Measurements from ENCODE around the gene CSH1. TPM values are rescaled to one million over a fixed set of nuclear protein-coding genes. Genes with fewer than 3 reads are reported as not detected.
"Not testable (repeated sequence)": the region's sequence is repeated elsewhere in the genome, so short reads cannot be mapped to it uniquely, and the experiment has no call there.

The CSH1 gene
- 10 to 100 TPM in 1 of 2 donors, not detected in 1; 18.1 TPM for total RNA-seq
- polyA plus RNA-seq (ENCODE audit: insufficient read length in 2 of 2) = 1 to 10 TPM; 1.3 to 5.2 TPM
- long read RNA-seq, donor 1, partial matches to known transcripts = 0 of 4 reads
- long read RNA-seq, donor 1, other reads (novel, unspliced or antisense) = 0 of 4 reads
- long read RNA-seq, donor 2, partial matches to known transcripts = 0 of 2 reads
- long read RNA-seq, donor 2, other reads (novel, unspliced or antisense) = 0 of 2 reads
- long read RNA-seq, donor 3 = 0 reads
- long read RNA-seq, donor 4 = 0 reads

DNA sequence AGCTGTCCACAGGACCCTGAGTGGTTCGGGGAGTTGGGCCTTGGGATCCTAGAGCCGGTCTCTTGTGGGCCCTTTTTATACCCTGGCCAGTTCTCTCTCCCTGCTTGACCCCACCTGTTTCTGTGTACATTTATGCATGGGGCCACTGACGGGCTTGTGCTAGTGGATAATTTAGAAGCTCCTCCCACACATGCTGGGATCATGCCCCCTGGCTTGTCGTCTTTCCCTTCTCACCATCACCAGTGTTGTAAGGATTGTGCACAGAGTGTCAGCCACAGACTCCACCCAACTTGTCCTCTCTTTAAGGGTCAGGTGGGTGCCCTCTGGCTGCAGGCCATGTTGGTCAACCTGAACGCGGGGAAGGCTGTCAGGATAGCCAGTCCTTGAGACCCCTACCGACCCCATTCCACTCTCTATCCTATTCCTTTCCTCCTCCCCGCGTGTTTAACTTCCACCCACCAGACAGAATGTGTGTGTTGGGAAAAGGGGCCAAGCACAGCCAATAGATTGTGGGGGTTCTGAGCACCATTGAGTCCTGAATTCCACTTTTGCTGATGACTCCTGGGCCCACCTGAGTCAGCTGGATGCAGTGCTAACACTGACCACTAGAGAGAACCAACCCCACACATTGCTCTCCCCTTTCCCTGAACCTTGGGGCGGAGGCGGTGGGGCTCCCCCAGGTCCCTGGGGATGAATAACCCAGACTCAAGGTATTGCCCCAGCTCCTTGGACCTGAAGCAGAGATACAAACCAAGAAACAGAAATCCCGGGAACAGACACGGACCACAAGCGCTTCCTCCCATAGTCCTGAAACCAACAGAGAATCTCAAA, at the start of gene CSH1:
CSH1 (minus strand) TSS at position 51 of the 831 bp plus-strand sequence. CDS start 63 bp downstream, outside the sequence.
- not testable (repeated sequence) for DNase-seq (ENCODE audit: low read depth in 4 of 6, low spot score in 6 of 6); H3K4me3 ChIP-seq (ENCODE audit: low read depth, low read length)
- WGBS (ENCODE audit: insufficient coverage) = 80% methylated on average over 1 of the region's 14 CpGs

DNA sequence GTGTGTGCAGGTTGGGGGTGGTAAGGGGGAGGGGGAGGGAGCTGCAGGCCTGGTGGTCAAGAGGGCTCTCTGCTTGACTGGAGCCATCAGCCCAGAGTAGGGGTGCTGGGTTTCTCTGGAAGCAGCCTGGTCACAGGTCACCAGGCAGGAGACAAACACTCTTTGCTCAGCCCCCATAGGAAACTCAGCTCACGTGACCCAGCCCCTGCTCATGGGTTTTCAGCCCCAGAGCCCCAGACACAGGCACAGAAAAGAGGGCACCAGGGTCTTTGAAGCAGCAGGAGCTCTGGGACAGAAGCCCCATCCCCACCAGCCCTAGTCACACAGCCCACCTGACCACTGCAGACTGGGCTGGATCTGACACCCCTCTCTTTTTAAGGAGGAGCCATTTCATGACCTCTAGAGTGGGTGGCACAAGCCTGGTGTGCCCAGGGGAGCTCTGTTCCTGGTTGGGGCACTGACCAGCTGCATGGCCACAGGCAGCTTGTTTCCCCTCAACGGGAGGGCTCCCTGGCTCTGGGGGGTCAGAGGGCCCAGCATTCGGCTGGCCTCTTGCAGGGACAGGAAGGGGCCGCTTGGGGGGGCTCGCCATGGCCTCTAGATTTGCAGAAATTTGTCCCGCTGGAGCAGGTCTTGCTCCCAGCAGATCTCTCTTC, 49.5 kb upstream of the CSH1 start:
- no peak for DNase-seq (ENCODE audit: low read depth in 4 of 6, low spot score in 6 of 6)
- WGBS (ENCODE audit: insufficient coverage) = 69% methylated on average over 6 of the region's 6 CpGs

More for the DNA sequence above, at the start of gene CSH1:
- not testable (repeated sequence) for H3K4me1 ChIP-seq (ENCODE audit: control insufficient read depth, insufficient read depth, low read length); H3K27me3 ChIP-seq (ENCODE audit: control insufficient read depth, insufficient read depth, low read length); H3K9me3 ChIP-seq (ENCODE audit: control insufficient read depth, insufficient read depth, low read length); H3K27ac ChIP-seq (ENCODE audit: low read depth, low read length); H3K36me3 ChIP-seq (ENCODE audit: control insufficient read depth, insufficient read depth, low read length)

GRCh38 chr17:63944736-63945499, 48.5 kb upstream of the CSH1 start:
- 94% methylated on average over 13 of the region's 24 CpGs for WGBS (ENCODE audit: insufficient coverage)
- H3K27me3 ChIP-seq (ENCODE audit: control insufficient read depth, insufficient read depth, low read length) = no peaks in the 10 kb centered on the region
- H3K4me3 ChIP-seq (ENCODE audit: low read depth, low read length) = no peak overlapping the region
- H3K27ac ChIP-seq (ENCODE audit: low read depth, low read length) = no peak overlapping the region
- H3K36me3 ChIP-seq (ENCODE audit: control insufficient read depth, insufficient read depth, low read length) = no peaks in the 10 kb centered on the region
- no peak for DNase-seq (ENCODE audit: low read depth in 4 of 6, low spot score in 6 of 6)
- no peaks in the 10 kb centered on the region for H3K9me3 ChIP-seq (ENCODE audit: control insufficient read depth, insufficient read depth, low read length)
- peaks cover 6% of the 10 kb centered on the region for H3K4me1 ChIP-seq (ENCODE audit: control insufficient read depth, insufficient read depth, low read length)

More for the DNA sequence above, 49.5 kb upstream of the CSH1 start:
- H3K36me3 ChIP-seq (ENCODE audit: control insufficient read depth, insufficient read depth, low read length) = no peaks in the 10 kb centered on the region
- peaks cover 6% of the 10 kb centered on the region for H3K4me1 ChIP-seq (ENCODE audit: control insufficient read depth, insufficient read depth, low read length)
- no peaks in the 10 kb centered on the region for H3K9me3 ChIP-seq (ENCODE audit: control insufficient read depth, insufficient read depth, low read length)
- H3K4me3 ChIP-seq (ENCODE audit: low read depth, low read length) = no peak overlapping the region
- no peaks in the 10 kb centered on the region for H3K27me3 ChIP-seq (ENCODE audit: control insufficient read depth, insufficient read depth, low read length)
- no peak overlapping the region for H3K27ac ChIP-seq (ENCODE audit: low read depth, low read length)

DNA sequence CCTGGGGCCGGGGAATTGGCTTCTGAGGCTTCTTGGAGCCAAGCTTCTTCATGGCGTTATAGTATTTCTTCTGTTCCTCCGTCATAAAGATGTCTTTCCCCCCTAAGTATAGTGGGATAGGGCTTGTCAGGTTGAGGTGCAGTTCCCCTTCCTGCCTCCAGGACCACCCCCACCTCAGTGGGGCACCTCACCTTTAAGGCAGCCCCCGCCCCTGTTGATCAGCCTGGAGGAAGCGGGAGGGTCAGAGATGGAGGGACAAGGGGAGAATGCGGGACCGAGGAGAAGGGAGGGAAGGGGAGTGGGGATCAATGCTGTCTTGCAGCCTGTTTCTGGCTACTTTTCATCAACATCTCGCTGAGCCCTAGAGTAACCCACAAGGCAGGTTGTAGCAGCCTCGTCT, 47.4 kb upstream of the CSH1 start:
- WGBS (ENCODE audit: insufficient coverage) = 76% methylated on average over 2 of the region's 9 CpGs
- Histone ChIP-seq H3K36me3 (ENCODE audit: control insufficient read depth, insufficient read depth, low read length) (no peaks in the 10 kb centered on the region), H3K27me3 (ENCODE audit: control insufficient read depth, insufficient read depth, low read length) (no peaks in the 10 kb centered on the region), H3K9me3 (ENCODE audit: control insufficient read depth, insufficient read depth, low read length) (no peaks in the 10 kb centered on the region), H3K27ac (ENCODE audit: low read depth, low read length) (no peak overlapping the region), H3K4me3 (ENCODE audit: low read depth, low read length) (no peak overlapping the region), H3K4me1 (ENCODE audit: control insufficient read depth, insufficient read depth, low read length) (peaks cover 6% of the 10 kb centered on the region)
- DNase-seq (ENCODE audit: low read depth in 4 of 6, low spot score in 6 of 6) = no peak

- Histone ChIP-seq H3K9me3 (ENCODE audit: control insufficient read depth, insufficient read depth, low read length) (no peaks in the 10 kb centered on the region), H3K27me3 (ENCODE audit: control insufficient read depth, insufficient read depth, low read length) (no peaks in the 10 kb centered on the region), H3K4me3 (ENCODE audit: low read depth, low read length) (no peak overlapping the region), H3K36me3 (ENCODE audit: control insufficient read depth, insufficient read depth, low read length) (no peaks in the 10 kb centered on the region), H3K27ac (ENCODE audit: low read depth, low read length) (no peak overlapping the region), H3K4me1 (ENCODE audit: control insufficient read depth, insufficient read depth, low read length) (peaks cover 6% of the 10 kb centered on the region)
- no peak for DNase-seq (ENCODE audit: low read depth in 4 of 6, low spot score in 6 of 6)
- 94% methylated on average over 16 of the region's 21 CpGs for WGBS (ENCODE audit: insufficient coverage)
These were observed 46.1 kb upstream of the CSH1 start for GRCh38 chr17:63942309-63942985.

GRCh38 chr17:63941751-63942150, 45.4 kb upstream of the CSH1 start:
- Histone ChIP-seq H3K4me3 (ENCODE audit: low read depth, low read length) (no peak overlapping the region), H3K27me3 (ENCODE audit: control insufficient read depth, insufficient read depth, low read length) (no peaks in the 10 kb centered on the region), H3K9me3 (ENCODE audit: control insufficient read depth, insufficient read depth, low read length) (no peaks in the 10 kb centered on the region), H3K36me3 (ENCODE audit: control insufficient read depth, insufficient read depth, low read length) (no peaks in the 10 kb centered on the region), H3K4me1 (ENCODE audit: control insufficient read depth, insufficient read depth, low read length) (peaks cover 4% of the 10 kb centered on the region), H3K27ac (ENCODE audit: low read depth, low read length) (no peak overlapping the region)
- WGBS (ENCODE audit: insufficient coverage) = 93% methylated on average over 23 of the region's 23 CpGs
- no peak for DNase-seq (ENCODE audit: low read depth in 4 of 6, low spot score in 6 of 6)

DNA sequence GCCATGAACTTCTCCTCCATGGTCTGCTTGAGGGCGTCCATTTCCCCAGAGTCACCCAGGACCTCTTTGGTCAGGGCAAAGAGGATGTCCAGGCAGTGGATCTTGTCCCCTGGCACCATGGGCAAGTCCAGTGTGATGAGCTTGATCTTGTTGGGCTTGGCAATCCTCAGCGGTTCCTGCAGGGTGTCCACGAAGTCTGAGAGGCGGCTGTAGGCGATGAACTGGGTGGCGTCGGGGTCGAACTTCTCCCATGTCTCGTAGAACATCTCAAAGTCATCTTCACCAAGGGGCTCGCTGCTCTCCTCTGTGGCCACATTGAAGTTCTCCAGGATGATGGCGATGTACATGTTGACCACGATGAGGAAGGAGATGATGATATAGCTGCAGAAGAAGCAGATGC, 44.8 kb upstream of the CSH1 start:
- no peaks in the 10 kb centered on the region for H3K27me3 ChIP-seq (ENCODE audit: control insufficient read depth, insufficient read depth, low read length)
- H3K9me3 ChIP-seq (ENCODE audit: control insufficient read depth, insufficient read depth, low read length) = no peaks in the 10 kb centered on the region
- H3K27ac ChIP-seq (ENCODE audit: low read depth, low read length) = no peak overlapping the region
- no peak overlapping the region for H3K4me3 ChIP-seq (ENCODE audit: low read depth, low read length)
- WGBS (ENCODE audit: insufficient coverage) = 95% methylated on average over 12 of the region's 12 CpGs
- no peaks in the 10 kb centered on the region for H3K4me1 ChIP-seq (ENCODE audit: control insufficient read depth, insufficient read depth, low read length)
- H3K36me3 ChIP-seq (ENCODE audit: control insufficient read depth, insufficient read depth, low read length) = no peaks in the 10 kb centered on the region
- no peak for DNase-seq (ENCODE audit: low read depth in 4 of 6, low spot score in 6 of 6)

DNA sequence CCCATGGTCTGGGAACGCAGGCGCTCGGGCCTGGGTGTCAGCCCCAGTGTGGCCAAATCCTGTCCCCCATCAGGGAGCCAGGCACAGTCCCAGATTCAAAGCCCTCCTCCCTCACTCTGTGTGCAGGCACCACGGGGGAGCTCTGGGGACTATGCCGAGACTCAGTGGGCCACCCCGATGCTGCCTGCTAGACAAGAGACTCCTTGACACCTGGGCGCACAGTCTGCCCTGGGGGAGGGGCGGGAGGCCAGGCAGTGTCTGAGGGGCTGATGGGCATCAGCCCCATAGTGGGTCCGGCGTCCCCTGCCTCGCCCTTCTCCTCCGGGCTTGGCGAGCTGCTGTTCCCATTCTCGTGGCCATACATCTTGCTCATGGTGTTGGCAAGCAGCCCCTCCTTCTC, 44.2 kb upstream of the CSH1 start:
- H3K27me3 ChIP-seq (ENCODE audit: control insufficient read depth, insufficient read depth, low read length) = no peaks in the 10 kb centered on the region
- H3K9me3 ChIP-seq (ENCODE audit: control insufficient read depth, insufficient read depth, low read length) = no peaks in the 10 kb centered on the region
- no peaks in the 10 kb centered on the region for H3K4me1 ChIP-seq (ENCODE audit: control insufficient read depth, insufficient read depth, low read length)
- no peak overlapping the region for H3K4me3 ChIP-seq (ENCODE audit: low read depth, low read length)
- DNase-seq (ENCODE audit: low read depth in 4 of 6, low spot score in 6 of 6) = no peak
- H3K36me3 ChIP-seq (ENCODE audit: control insufficient read depth, insufficient read depth, low read length) = no peaks in the 10 kb centered on the region
- WGBS (ENCODE audit: insufficient coverage) = 87% methylated on average over 14 of the region's 14 CpGs
- H3K27ac ChIP-seq (ENCODE audit: low read depth, low read length) = no peak overlapping the region

GRCh38 chr17:63939884-63940283, 43.5 kb upstream of the CSH1 start:
- Histone ChIP-seq H3K36me3 (ENCODE audit: control insufficient read depth, insufficient read depth, low read length) (no peaks in the 10 kb centered on the region), H3K9me3 (ENCODE audit: control insufficient read depth, insufficient read depth, low read length) (no peaks in the 10 kb centered on the region), H3K27ac (ENCODE audit: low read depth, low read length) (no peak overlapping the region), H3K4me1 (ENCODE audit: control insufficient read depth, insufficient read depth, low read length) (no peaks in the 10 kb centered on the region), H3K27me3 (ENCODE audit: control insufficient read depth, insufficient read depth, low read length) (no peaks in the 10 kb centered on the region), H3K4me3 (ENCODE audit: low read depth, low read length) (no peak overlapping the region)
- 87% methylated on average over 5 of the region's 6 CpGs for WGBS (ENCODE audit: insufficient coverage)
- DNase-seq (ENCODE audit: low read depth in 4 of 6, low spot score in 6 of 6) = no peak
